GM23338 (cell line): ENCODE data around the gene RSU1. TPM values are rescaled to one million over a fixed set of nuclear protein-coding genes. Genes with fewer than 3 reads are reported as not detected.

Experiments
- CREB1 ChIP-seq: fragments of 250-450 bp; sonication (Bioruptor Pico); IDR thresholded peaks from 2 replicates; pipeline ENCODE4 v1.5.0; 2020; ENCODE audit warnings: low read depth, mild to moderate bottlenecking, moderate library complexity
- EZH2 ChIP-seq: fragments of 200-600 bp; sonication (generic); IDR thresholded peaks from one replicate; pipeline ENCODE4 v1.8.0; 2017; ENCODE audit warnings: antibody characterized with exemption, mild to moderate bottlenecking, low read depth; ENCODE audit not compliant: unreplicated experiment
- EZH2phosphoT487 ChIP-seq: fragments of 200-600 bp; sonication (generic); IDR thresholded peaks from one replicate; pipeline ENCODE4 v1.8.1; 2018; ENCODE audit warnings: antibody characterized with exemption; ENCODE audit not compliant: unreplicated experiment
- JUNB ChIP-seq: IDR thresholded peaks from one replicate; pipeline ENCODE4 v1.6.1; 2016; ENCODE audit warnings: antibody characterized with exemption; ENCODE audit not compliant: unreplicated experiment
- NANOG ChIP-seq: IDR thresholded peaks from 2 replicates; pipeline ENCODE4 v1.6.1; 2016; ENCODE audit warnings: antibody characterized with exemption, borderline replicate concordance
- STAT1 ChIP-seq: IDR thresholded peaks from one replicate; pipeline ENCODE4 v1.6.1; 2016; ENCODE audit warnings: antibody characterized with exemption; ENCODE audit not compliant: unreplicated experiment
- polyA plus RNA-seq: library from polyadenylated mRNA; unstranded; fragments of >200 nt; fragmentation: Nextera tagmentation; extraction: Ambion mirVana; gene quantifications from 2 replicates; pipeline ENCODE4 v1.2.1, GENCODE V29; 2016
- total RNA-seq: library from RNA; depleted of rRNA; stranded (reverse); fragments of >200 nt; shearing (Covaris generic); gene quantifications from 2 replicates; pipeline ENCODE4 v1.2.3, GENCODE V29; 2014
- TF ChIP-seq, protein P1 (sequence below): fragments of 250-450 bp; sonication (Bioruptor Pico); IDR thresholded peaks from 2 replicates; pipeline ENCODE4 v1.5.0; 2020; ENCODE audit warnings: mild to moderate bottlenecking, moderate library complexity
- TF ChIP-seq, protein P2 (sequence below): IDR thresholded peaks from 2 replicates; pipeline ENCODE4 v1.6.1; 2016; ENCODE audit warnings: antibody characterized with exemption
- TF ChIP-seq, protein P3 (sequence below), 2 experiments: fragments of 200-600 bp in 1 of 2; sonication (generic) in 1 of 2; conservative IDR thresholded peaks; 2 replicates each; pipeline versions ENCODE4 v1.5.1 to v1.6.1; 2016 to 2017; ENCODE audit warnings: antibody characterized with exemption in 2 of 2, low read depth in 2 of 2, mild to moderate bottlenecking in 2 of 2, moderate library complexity in 1 of 2

Gene RSU1
- total and polyA plus RNA-seq, 2 experiments from 2014 or later = 62.7 to 96.2 TPM

DNA sequence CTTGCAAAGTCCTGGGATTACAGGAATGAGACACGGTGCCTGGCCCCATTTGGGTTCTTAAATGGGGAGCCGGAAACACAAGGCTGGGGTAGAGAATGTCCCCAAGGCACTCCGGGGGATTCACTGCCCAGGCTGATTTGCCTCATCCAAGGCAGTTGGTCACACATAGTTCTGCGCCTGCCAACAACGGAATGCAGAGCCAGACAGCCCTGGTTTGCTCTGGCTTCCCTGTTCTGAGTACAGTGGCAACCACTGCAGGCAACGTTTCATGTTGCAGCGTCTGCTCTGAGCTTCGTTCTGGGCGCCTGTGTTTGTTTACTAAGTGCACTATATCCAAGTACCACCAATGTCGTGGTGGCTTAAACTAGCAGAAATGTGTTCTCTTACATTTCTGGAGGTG is 233.8 kb downstream of the RSU1 start (continued):
- TF ChIP-seq, protein P1, sequence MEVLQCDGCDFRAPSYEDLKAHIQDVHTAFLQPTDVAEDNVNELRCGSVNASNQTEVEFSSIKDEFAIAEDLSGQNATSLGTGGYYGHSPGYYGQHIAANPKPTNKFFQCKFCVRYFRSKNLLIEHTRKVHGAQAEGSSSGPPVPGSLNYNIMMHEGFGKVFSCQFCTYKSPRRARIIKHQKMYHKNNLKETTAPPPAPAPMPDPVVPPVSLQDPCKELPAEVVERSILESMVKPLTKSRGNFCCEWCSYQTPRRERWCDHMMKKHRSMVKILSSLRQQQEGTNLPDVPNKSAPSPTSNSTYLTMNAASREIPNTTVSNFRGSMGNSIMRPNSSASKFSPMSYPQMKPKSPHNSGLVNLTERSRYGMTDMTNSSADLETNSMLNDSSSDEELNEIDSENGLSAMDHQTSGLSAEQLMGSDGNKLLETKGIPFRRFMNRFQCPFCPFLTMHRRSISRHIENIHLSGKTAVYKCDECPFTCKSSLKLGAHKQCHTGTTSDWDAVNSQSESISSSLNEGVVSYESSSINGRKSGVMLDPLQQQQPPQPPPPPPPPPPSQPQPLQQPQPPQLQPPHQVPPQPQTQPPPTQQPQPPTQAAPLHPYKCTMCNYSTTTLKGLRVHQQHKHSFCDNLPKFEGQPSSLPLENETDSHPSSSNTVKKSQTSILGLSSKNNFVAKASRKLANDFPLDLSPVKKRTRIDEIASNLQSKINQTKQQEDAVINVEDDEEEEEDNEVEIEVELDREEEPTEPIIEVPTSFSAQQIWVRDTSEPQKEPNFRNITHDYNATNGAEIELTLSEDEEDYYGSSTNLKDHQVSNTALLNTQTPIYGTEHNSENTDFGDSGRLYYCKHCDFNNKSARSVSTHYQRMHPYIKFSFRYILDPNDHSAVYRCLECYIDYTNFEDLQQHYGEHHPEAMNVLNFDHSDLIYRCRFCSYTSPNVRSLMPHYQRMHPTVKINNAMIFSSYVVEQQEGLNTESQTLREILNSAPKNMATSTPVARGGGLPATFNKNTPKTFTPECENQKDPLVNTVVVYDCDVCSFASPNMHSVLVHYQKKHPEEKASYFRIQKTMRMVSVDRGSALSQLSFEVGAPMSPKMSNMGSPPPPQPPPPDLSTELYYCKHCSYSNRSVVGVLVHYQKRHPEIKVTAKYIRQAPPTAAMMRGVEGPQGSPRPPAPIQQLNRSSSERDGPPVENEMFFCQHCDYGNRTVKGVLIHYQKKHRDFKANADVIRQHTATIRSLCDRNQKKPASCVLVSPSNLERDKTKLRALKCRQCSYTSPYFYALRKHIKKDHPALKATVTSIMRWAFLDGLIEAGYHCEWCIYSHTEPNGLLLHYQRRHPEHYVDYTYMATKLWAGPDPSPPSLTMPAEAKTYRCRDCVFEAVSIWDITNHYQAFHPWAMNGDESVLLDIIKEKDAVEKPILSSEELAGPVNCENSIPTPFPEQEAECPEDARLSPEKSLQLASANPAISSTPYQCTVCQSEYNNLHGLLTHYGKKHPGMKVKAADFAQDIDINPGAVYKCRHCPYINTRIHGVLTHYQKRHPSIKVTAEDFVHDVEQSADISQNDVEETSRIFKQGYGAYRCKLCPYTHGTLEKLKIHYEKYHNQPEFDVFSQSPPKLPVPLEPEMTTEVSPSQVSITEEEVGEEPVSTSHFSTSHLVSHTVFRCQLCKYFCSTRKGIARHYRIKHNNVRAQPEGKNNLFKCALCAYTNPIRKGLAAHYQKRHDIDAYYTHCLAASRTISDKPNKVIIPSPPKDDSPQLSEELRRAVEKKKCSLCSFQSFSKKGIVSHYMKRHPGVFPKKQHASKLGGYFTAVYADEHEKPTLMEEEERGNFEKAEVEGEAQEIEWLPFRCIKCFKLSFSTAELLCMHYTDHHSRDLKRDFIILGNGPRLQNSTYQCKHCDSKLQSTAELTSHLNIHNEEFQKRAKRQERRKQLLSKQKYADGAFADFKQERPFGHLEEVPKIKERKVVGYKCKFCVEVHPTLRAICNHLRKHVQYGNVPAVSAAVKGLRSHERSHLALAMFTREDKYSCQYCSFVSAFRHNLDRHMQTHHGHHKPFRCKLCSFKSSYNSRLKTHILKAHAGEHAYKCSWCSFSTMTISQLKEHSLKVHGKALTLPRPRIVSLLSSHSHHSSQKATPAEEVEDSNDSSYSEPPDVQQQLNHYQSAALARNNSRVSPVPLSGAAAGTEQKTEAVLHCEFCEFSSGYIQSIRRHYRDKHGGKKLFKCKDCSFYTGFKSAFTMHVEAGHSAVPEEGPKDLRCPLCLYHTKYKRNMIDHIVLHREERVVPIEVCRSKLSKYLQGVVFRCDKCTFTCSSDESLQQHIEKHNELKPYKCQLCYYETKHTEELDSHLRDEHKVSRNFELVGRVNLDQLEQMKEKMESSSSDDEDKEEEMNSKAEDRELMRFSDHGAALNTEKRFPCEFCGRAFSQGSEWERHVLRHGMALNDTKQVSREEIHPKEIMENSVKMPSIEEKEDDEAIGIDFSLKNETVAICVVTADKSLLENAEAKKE (CRISPR knock-in tag) = no peak
- TF ChIP-seq STAT1 = no peak
- TF ChIP-seq, protein P2, sequence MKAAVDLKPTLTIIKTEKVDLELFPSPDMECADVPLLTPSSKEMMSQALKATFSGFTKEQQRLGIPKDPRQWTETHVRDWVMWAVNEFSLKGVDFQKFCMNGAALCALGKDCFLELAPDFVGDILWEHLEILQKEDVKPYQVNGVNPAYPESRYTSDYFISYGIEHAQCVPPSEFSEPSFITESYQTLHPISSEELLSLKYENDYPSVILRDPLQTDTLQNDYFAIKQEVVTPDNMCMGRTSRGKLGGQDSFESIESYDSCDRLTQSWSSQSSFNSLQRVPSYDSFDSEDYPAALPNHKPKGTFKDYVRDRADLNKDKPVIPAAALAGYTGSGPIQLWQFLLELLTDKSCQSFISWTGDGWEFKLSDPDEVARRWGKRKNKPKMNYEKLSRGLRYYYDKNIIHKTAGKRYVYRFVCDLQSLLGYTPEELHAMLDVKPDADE = no peak
- TF ChIP-seq CREB1 (CRISPR knock-in tag) = no peak
- TF ChIP-seq EZH2 = no peak
- TF ChIP-seq JUNB = no peak
- TF ChIP-seq NANOG = no peak
- TF ChIP-seq, protein P3, sequence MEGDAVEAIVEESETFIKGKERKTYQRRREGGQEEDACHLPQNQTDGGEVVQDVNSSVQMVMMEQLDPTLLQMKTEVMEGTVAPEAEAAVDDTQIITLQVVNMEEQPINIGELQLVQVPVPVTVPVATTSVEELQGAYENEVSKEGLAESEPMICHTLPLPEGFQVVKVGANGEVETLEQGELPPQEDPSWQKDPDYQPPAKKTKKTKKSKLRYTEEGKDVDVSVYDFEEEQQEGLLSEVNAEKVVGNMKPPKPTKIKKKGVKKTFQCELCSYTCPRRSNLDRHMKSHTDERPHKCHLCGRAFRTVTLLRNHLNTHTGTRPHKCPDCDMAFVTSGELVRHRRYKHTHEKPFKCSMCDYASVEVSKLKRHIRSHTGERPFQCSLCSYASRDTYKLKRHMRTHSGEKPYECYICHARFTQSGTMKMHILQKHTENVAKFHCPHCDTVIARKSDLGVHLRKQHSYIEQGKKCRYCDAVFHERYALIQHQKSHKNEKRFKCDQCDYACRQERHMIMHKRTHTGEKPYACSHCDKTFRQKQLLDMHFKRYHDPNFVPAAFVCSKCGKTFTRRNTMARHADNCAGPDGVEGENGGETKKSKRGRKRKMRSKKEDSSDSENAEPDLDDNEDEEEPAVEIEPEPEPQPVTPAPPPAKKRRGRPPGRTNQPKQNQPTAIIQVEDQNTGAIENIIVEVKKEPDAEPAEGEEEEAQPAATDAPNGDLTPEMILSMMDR (conservative IDR thresholded peaks at IDR 0.05; ENCODE audit: low read depth in 2 of 2) = no peak
- TF ChIP-seq EZH2phosphoT487 = no peak
